HG02798 (cell line): ENCODE measurements around the gene TMEM42.

Experiments
- ATAC-seq: cut with Tn5 transposase; IDR thresholded peaks from one replicate; pipeline ENCODE4 v1.9.1; 2021; ENCODE audit warnings: mild to moderate bottlenecking; ENCODE audit not compliant: unreplicated experiment, poor library complexity

TMEM42 gene

GRCh38 chr3:44870375-44871061 is 8.8 kb downstream of the TMEM42 start:
- no peak for ATAC-seq

GRCh38 chr3:44874308-44874707 is 12.6 kb downstream of the TMEM42 start, which contains the start of gene TGM4:
Gene TGM4 (plus strand): TSS chr3:44874608. CDS start chr3:44874679, 71 bp downstream.
- no peak for ATAC-seq

DNA sequence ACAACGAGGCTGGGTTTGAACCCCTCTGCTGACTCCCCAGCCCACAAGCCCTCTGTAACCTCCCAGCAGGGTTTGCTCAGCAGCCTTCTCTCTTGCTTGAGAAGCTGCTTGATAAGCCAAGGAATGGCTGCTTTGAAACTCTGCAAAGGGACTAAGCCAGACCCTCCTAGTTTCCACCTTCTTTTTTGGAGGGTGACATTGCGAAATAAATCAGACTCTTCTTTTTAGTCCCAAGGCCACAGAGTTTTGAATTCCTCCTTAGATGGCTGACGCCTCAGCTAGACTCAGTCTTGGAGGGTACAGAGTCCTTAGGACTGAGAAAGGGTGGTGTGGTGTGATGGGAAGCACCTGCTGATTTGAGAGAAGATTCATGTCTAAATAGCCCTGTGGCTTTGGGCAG is 13.9 kb downstream of the TMEM42 start:
- ATAC-seq = no peak

DNA sequence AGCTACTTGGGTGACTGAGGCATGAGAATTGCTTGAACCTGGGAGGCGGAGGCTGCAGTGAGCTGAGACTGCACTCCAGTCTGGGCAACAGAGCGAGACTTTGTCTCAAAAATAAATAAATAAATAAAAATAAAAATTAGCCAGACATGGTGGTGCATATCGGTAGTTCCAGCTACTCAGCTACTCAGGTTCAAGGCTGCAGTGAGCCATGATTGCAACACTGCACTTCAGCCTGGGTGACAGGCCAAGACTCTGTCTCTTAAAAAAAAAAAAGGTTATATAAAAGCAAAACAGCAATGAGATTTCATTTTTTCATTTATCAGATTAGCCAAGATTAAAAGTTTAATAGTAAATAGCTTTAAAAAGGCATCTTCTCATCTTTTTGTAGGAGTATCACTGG is 15.6 kb downstream of the TMEM42 start:
- ATAC-seq = no peak

DNA sequence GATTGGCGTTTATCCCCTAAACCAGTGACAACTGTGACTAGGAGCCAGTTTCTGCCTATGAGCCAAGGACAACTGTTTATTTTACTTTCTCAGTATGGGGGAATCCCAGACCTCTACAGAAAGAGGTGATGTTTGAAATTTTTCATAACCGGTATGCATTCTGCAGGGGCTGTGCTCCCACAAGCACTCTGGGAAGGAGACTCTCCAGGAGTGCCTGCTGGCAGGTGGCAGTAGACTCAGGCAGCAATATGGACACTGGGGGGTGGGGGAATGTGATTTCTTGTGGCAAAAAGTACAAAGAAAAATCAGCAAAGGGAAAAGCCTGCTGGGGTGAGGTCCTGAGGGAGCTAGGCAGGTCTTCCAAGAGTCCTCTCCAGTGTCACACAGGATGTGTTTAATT is 18.6 kb downstream of the TMEM42 start:
- ATAC-seq = no peak

GRCh38 chr3:44883213-44883955 is 21.7 kb downstream of the TMEM42 start:
- ATAC-seq = no peak

DNA sequence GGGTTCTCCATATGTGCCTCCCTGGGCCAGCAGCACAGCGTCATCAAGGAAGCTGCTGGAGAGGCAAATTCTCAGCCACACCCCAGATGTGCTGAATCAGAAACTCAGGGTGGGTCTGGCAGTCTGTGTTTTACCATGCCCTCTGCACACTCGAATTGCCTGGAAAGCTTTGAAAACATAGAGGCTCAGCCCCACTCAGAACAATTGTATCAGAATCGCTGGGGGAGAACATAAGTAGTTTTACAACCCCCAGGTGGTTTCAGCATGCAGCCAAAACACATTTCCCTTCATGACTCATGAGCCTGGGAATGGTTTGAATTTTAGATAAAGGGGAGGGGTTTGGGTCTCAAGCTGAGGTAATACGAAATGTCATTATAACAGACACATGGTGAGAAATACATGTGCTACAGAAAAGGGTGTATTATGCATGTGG is 22.3 kb downstream of the TMEM42 start:
- ATAC-seq = no peak

GRCh38 chr3:44885618-44886017 is 23.9 kb downstream of the TMEM42 start:
- no peak for ATAC-seq

GRCh38 chr3:44886561-44886960 is 24.8 kb downstream of the TMEM42 start:
- ATAC-seq = no peak

GRCh38 chr3:44887101-44887500 is 25.4 kb downstream of the TMEM42 start:
- ATAC-seq = no peak

DNA sequence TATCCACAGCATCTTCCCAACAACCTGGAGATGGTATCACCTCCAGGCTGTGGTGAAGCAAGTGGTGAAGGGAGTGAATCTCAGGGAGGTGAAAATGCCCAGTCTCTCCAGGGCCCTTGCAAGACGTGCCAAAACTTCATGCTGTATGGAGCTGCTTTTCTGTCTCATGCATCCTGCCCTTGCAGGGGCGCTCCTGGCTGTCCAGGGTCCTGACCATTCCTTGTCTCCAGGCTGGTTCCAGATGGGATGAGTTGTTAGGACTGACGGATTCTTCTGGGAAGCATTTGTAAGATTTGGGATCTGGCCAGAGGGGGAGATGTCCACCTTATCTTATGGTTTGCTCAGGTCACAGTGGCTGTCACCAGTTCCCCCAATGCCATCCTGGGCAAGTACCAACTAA is 28.5 kb downstream of the TMEM42 start:
- no peak for ATAC-seq

DNA sequence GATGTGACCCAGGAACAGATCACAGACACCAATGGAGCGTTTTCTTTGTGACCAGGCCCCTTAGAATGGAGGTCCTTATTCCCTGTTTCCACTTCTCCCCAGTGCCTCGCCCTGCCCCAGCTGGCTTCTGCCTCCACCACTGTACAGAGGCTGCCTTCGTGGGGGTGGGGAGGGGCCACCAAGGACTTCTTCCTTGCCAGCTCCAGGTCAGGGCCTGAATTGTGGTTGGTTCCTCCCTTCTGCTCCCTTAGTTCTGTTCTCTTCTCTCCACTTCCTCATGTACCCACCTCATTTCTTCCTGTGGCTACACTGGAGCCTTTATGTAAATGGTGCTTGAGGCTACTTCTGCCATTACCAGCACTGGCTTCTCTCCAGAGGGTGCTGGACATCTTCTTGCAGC is 29.1 kb downstream of the TMEM42 start:
- ATAC-seq = no peak

DNA sequence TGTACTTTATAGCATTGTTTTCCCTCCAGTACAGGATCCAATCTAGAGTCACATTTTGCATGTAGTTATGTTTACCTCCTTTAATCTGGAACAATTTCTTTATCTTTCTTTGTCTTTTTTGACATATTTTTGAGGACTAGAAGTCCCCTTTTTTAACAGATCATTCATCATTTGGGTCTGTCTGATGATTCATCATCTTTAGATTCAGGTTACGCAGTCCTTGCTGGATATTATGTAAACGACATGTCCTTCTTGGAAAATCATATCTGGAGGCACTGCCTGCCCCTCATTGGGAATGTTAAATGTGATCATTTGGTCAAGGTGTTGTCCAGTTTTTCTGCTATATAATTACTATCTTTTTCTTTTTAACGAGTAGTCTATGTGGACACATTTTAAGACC is 31.0 kb downstream of the TMEM42 start:
- no peak for ATAC-seq

DNA sequence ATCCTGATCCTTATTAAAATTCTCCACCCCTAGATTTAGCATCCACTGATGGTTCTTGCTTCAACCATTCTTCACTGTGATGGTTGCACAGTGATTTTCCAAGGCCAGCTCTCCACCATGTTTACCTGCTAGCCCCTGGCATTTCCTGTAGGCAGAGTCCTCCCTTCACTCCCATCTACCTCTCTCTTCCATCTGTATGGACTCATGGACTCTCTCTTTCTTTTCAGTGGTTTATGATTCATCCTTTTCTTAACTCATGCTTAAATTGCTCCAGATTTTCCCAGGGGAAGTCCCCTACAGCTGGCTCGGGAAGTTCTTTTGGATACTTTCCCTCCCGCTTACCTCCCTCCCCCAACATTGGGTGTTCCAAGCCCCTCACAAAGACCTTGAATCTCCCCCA is 31.4 kb downstream of the TMEM42 start:
- no peak for ATAC-seq

- no peak for ATAC-seq
Observed at GRCh38 chr3:44894485-44894884, 32.8 kb downstream of the TMEM42 start.

- peak; percentile 39 for ATAC-seq
Observed at GRCh38 chr3:44896440-44896839, 34.7 kb downstream of the TMEM42 start.

DNA sequence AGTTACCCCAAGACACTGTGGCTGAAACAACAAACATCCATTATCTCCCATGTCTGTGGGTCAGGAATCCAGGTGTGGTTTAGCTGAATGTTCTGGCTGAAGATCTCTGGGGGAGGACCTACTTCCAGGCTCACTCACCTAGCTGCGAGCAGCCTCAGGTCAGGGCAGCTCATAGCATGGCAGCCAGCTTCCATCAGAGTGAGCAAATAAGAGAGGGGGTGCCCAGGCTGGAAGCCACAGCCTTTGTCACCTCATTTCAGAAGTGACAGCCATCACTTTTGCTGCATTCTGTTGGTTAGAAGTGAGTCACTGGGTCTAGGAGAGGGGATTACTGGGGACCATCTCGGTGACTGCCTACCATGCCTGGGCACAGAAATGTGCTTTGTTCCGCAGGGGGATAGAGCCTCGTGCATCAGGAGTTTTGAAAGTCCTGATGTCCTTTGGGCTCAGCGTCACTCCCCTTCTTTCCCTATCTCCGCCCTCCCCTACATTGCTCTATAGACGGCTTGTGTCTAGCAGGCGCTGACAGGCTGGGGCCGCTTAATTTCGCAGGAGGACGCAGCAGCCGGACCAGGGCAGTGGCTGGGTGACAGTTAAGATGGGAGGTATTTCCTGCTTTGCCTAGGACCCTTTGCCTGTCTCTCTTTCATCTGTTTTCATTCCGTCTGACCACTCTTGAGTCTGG is 38.1 kb downstream of the TMEM42 start:
- ATAC-seq = no peak

GRCh38 chr3:44902628-44903027 is 40.9 kb downstream of the TMEM42 start:
- no peak for ATAC-seq

DNA sequence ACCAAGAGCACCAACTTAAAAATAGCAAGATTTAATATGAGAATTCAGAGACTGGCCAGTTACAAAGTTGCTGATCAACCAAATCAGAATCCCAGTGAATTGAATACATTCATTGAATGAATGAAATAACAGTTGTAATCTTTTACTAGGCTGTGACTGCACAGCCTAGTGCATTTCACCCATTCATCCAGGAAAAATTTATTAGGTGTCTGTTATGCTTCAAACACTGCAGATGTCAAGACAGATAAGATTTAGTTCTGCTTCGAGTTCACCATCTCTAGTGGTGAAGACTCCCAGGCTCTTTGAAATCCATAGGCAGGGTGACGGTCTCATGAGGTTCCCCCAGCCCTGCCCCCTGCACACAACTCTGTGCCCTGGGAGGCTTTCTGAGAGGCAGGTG is 41.6 kb downstream of the TMEM42 start:
- ATAC-seq = no peak

GRCh38 chr3:44903751-44904150 is 42.0 kb downstream of the TMEM42 start:
- no peak for ATAC-seq

GRCh38 chr3:44905446-44906157 is 43.9 kb downstream of the TMEM42 start:
- no peak for ATAC-seq
